Fibroblast of the aortic adventitia (primary cell): ENCODE results near the gene IMPDH2. TPM values are rescaled to one million over a fixed set of nuclear protein-coding genes. Genes with fewer than 3 reads are reported as not detected.
"Not testable (repeated sequence)": the region's sequence is repeated elsewhere in the genome, so short reads cannot be mapped to it uniquely, and the experiment has no call there.

ENCODE experiments used
- DNase-seq: peaks from one replicate; pipeline ENCODE4 v3.0.0-alpha.2; 2010; ENCODE audit warnings: low read depth
- H3K4me3 ChIP-seq: 2 replicates; pipeline ENCODE4 v1.5.1; 2011; ENCODE audit warnings: low read depth, mild to moderate bottlenecking, control low read depth, low read length, moderate library complexity
- total RNA-seq: library from RNA; depleted of rRNA; stranded (reverse); fragments of >200 nt; gene quantifications from 2 replicates; pipeline ENCODE4 v1.2.3, GENCODE V29; 2012; ENCODE audit warnings: low replicate concordance
- TF ChIP-seq, protein P1 (sequence below): IDR thresholded peaks from 2 replicates; pipeline ENCODE4 v1.5.1; 2011; ENCODE audit warnings: mild to moderate bottlenecking, low read length, control low read depth, inconsistent platforms; ENCODE audit not compliant: insufficient read depth

Gene IMPDH2
- total RNA-seq, 1 donor = 313 TPM

GRCh38 chr3:49012441-49013017, 16.7 kb downstream of the IMPDH2 start:
- no peak for DNase-seq
- TF ChIP-seq, protein P1, sequence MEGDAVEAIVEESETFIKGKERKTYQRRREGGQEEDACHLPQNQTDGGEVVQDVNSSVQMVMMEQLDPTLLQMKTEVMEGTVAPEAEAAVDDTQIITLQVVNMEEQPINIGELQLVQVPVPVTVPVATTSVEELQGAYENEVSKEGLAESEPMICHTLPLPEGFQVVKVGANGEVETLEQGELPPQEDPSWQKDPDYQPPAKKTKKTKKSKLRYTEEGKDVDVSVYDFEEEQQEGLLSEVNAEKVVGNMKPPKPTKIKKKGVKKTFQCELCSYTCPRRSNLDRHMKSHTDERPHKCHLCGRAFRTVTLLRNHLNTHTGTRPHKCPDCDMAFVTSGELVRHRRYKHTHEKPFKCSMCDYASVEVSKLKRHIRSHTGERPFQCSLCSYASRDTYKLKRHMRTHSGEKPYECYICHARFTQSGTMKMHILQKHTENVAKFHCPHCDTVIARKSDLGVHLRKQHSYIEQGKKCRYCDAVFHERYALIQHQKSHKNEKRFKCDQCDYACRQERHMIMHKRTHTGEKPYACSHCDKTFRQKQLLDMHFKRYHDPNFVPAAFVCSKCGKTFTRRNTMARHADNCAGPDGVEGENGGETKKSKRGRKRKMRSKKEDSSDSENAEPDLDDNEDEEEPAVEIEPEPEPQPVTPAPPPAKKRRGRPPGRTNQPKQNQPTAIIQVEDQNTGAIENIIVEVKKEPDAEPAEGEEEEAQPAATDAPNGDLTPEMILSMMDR = no peak

DNA sequence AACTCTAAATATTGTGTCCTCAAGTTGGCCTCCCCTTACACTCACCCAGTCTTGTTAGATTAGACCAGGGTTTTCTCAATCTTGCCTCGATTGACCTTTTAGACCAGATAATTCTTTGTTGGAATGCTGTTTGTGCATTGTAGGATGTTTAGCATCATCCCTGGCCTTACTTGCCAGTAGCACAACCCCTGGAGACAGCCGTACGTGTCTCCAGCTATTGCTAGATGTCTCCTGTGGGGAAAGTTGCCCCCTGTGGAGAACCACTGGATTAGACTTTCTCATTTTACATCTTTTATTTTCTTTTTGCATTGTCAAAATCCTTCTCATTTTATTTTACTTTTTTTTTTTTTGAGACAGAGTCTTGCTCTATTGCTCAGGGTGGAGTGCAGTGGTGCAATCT, 19.8 kb downstream of the IMPDH2 start:
- DNase-seq = no peak
- TF ChIP-seq, protein P1 = no peak

More at GRCh38 chr3:49012441-49013017, 16.7 kb downstream of the IMPDH2 start:
- no peak overlapping the region for H3K4me3 ChIP-seq

GRCh38 chr3:49008627-49009026, 20.6 kb downstream of the IMPDH2 start:
- not testable (repeated sequence) for DNase-seq
- peak overlapping the region; percentile 90 for H3K4me3 ChIP-seq

More for the DNA sequence above, 19.8 kb downstream of the IMPDH2 start:
- H3K4me3 ChIP-seq = no peak overlapping the region

DNA sequence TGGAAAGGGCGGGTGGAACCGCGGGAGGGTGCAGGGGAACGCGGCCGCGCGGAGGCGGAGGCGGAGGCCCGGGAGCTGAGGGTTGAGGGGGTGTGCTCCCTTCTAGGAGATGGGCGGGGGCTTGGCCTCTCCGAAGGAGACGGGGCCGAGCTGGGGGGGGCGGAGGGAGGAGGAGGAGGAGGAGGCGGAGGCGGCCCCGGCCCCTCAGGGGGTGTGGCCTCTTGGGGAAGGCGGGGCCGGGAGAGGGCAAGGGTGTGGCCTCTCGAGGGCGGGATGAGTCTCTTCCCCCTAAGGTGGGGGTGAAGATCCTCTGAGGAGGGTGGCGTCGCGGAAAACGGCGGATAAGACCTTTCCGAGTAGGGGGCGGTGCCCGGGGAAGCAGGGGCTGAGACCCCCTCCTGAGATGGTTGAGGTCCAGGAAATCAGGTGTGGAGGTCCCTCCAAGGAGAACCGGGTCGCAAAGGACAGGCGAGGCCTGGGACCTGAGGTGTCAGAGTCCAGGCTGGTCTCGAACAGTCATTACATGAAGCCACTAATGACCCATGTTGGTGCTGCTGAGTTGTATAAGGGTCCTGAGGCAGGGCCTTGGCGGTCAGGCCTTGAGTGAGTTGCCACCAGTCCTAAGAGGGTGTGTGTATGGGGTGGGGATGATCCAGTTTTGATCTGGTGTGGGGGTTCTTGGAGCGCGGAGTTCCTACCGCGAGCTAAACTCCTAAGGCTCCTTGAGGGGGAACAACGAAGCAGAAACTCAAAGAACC, 21.2 kb downstream of the IMPDH2 start:
- H3K4me3 ChIP-seq = peak overlapping the region; percentile 90
- TF ChIP-seq, protein P1 = no peak
- peak; percentile 84 for DNase-seq

- TF ChIP-seq, protein P1 = peak; percentile 39
- peak within 1 kb of the TSS; percentile 90 for H3K4me3 ChIP-seq
- peak; percentile 98 for DNase-seq
These were observed 22.0 kb downstream of the IMPDH2 start, which contains the start of gene WDR6 for GRCh38 chr3:49007068-49007770. WDR6 (plus strand) TSS chr3:49007391; CDS start chr3:49007432, 41 bp downstream.

DNA sequence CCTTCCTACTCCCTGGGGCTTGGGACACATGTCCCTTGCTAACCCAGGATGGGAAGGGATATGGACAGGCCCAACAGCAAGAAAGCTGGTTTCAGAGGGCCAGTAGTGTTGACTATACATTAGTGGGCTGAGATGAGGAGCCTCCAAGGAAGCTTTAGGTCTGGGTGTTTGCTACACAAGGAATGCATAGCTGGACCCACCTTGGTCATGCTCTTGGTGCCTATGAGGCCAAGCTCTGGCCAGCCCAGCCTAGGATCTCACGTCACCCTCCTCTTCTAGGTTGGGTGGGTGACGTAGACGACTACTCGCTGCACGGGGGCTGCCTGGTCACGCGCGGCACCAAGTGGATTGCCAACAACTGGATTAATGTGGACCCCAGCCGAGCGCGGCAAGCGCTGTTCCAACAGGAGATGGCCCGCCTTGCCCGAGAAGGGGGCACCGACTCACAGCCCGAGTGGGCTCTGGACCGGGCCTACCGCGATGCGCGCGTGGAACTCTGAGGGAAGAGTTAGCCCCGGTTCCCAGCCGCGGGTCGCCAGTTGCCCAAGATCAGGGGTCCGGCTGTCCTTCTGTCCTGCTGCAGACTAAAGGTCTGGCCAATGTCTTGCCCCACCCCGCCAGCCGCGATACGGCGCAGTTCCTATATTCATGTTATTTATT, 22.7 kb downstream of the IMPDH2 start:
- H3K4me3 ChIP-seq = peak overlapping the region; percentile 90
- TF ChIP-seq, protein P1 = no peak
- peak; percentile 80 for DNase-seq
